ENCODE measurements around the gene ACSM2A.
"Not testable (repeated sequence)": the region's sequence is repeated elsewhere in the genome, so short reads cannot be mapped to it uniquely, and the experiment has no call there.

The ACSM2A gene

GRCh38 chr16:20424129-20424866 lies 27.0 kb upstream of the ACSM2A start:
- H3K79me2 ChIP-seq (ENCODE audit: low read length) = no peaks in the 10 kb centered on the region
- H3K4me1 ChIP-seq (ENCODE audit: low read length) = no peaks in the 10 kb centered on the region
- H3K4me3 ChIP-seq (ENCODE audit: low read length) = no peak overlapping the region
- no peak overlapping the region for H3K9ac ChIP-seq (ENCODE audit: low read length)
- H3K36me3 ChIP-seq (replicated peaks; ENCODE audit: low read depth, low read length) = no peaks in the 10 kb centered on the region
- TF ChIP-seq EZH2phosphoT487 (IDR thresholded peaks at IDR 0.05; ENCODE audit: low read depth) (no peak), CTCF (IDR thresholded peaks at IDR 0.05; ENCODE audit: low read depth, low read length) (no peak)
- H2AFZ ChIP-seq (ENCODE audit: low read depth, low read length) = no peak overlapping the region
- no peak overlapping the region for H3K27ac ChIP-seq (ENCODE audit: low read length)
- no peaks in the 10 kb centered on the region for H3K9me3 ChIP-seq (ENCODE audit: insufficient read depth, low read length)
- no peaks in the 10 kb centered on the region for H3K27me3 ChIP-seq (ENCODE audit: low read depth, low read length)
- H4K20me1 ChIP-seq (ENCODE audit: insufficient read depth, low read length) = no peaks in the 10 kb centered on the region
- H3K4me2 ChIP-seq (ENCODE audit: low read length) = no peak overlapping the region

GRCh38 chr16:20427401-20427797 lies 23.9 kb upstream of the ACSM2A start:
- not testable (repeated sequence) for H3K27ac ChIP-seq (ENCODE audit: low read length); H3K4me3 ChIP-seq (ENCODE audit: low read length); H3K27me3 ChIP-seq (ENCODE audit: low read depth, low read length); H3K9ac ChIP-seq (ENCODE audit: low read length); H3K9me3 ChIP-seq (ENCODE audit: insufficient read depth, low read length); H2AFZ ChIP-seq (ENCODE audit: low read depth, low read length); H3K79me2 ChIP-seq (ENCODE audit: low read length); H3K36me3 ChIP-seq (replicated peaks; ENCODE audit: low read depth, low read length); H4K20me1 ChIP-seq (ENCODE audit: insufficient read depth, low read length); H3K4me1 ChIP-seq (ENCODE audit: low read length); H3K4me2 ChIP-seq (ENCODE audit: low read length)

- not testable (repeated sequence) for H3K4me2 ChIP-seq (ENCODE audit: low read length); H3K27me3 ChIP-seq (ENCODE audit: low read depth, low read length); H4K20me1 ChIP-seq (ENCODE audit: insufficient read depth, low read length); H3K4me1 ChIP-seq (ENCODE audit: low read length); H3K9me3 ChIP-seq (ENCODE audit: insufficient read depth, low read length); H3K27ac ChIP-seq (ENCODE audit: low read length); H3K79me2 ChIP-seq (ENCODE audit: low read length); H2AFZ ChIP-seq (ENCODE audit: low read depth, low read length); H3K9ac ChIP-seq (ENCODE audit: low read length); H3K4me3 ChIP-seq (ENCODE audit: low read length); H3K36me3 ChIP-seq (replicated peaks; ENCODE audit: low read depth, low read length)
These were observed 21.8 kb upstream of the ACSM2A start for GRCh38 chr16:20429499-20429898.

GRCh38 chr16:20430480-20430879 lies 20.8 kb upstream of the ACSM2A start:
- not testable (repeated sequence) for H3K36me3 ChIP-seq (replicated peaks; ENCODE audit: low read depth, low read length); H3K4me1 ChIP-seq (ENCODE audit: low read length); H3K79me2 ChIP-seq (ENCODE audit: low read length); H3K9me3 ChIP-seq (ENCODE audit: insufficient read depth, low read length); H2AFZ ChIP-seq (ENCODE audit: low read depth, low read length); H4K20me1 ChIP-seq (ENCODE audit: insufficient read depth, low read length); H3K4me2 ChIP-seq (ENCODE audit: low read length); H3K4me3 ChIP-seq (ENCODE audit: low read length); H3K9ac ChIP-seq (ENCODE audit: low read length); H3K27me3 ChIP-seq (ENCODE audit: low read depth, low read length); H3K27ac ChIP-seq (ENCODE audit: low read length)

- Histone ChIP-seq H3K4me3 (ENCODE audit: low read length) (no peak overlapping the region), H4K20me1 (ENCODE audit: insufficient read depth, low read length) (no peaks in the 10 kb centered on the region)
These were observed 20.4 kb upstream of the ACSM2A start for GRCh38 chr16:20430948-20431347.

GRCh38 chr16:20438950-20439349 lies 12.4 kb upstream of the ACSM2A start:
- not testable (repeated sequence) for H3K36me3 ChIP-seq (replicated peaks; ENCODE audit: low read depth, low read length); H3K9me3 ChIP-seq (ENCODE audit: insufficient read depth, low read length); H3K27ac ChIP-seq (ENCODE audit: low read length); H3K79me2 ChIP-seq (ENCODE audit: low read length); H3K4me3 ChIP-seq (ENCODE audit: low read length); H3K9ac ChIP-seq (ENCODE audit: low read length); H3K4me1 ChIP-seq (ENCODE audit: low read length); H4K20me1 ChIP-seq (ENCODE audit: insufficient read depth, low read length); H3K27me3 ChIP-seq (ENCODE audit: low read depth, low read length); H3K4me2 ChIP-seq (ENCODE audit: low read length); H2AFZ ChIP-seq (ENCODE audit: low read depth, low read length)

More at GRCh38 chr16:20430948-20431347, 20.4 kb upstream of the ACSM2A start:
- no peaks in the 10 kb centered on the region for H3K9me3 ChIP-seq (ENCODE audit: insufficient read depth, low read length)
- H2AFZ ChIP-seq (ENCODE audit: low read depth, low read length) = no peak overlapping the region
- H3K27me3 ChIP-seq (ENCODE audit: low read depth, low read length) = no peaks in the 10 kb centered on the region
- no peak overlapping the region for H3K4me2 ChIP-seq (ENCODE audit: low read length)
- H3K36me3 ChIP-seq (replicated peaks; ENCODE audit: low read depth, low read length) = no peaks in the 10 kb centered on the region
- TF ChIP-seq CTCF (IDR thresholded peaks at IDR 0.05; ENCODE audit: low read depth, low read length) (no peak), EZH2phosphoT487 (IDR thresholded peaks at IDR 0.05; ENCODE audit: low read depth) (no peak)
- H3K79me2 ChIP-seq (ENCODE audit: low read length) = no peaks in the 10 kb centered on the region
- H3K4me1 ChIP-seq (ENCODE audit: low read length) = no peaks in the 10 kb centered on the region
- H3K27ac ChIP-seq (ENCODE audit: low read length) = no peak overlapping the region
- H3K9ac ChIP-seq (ENCODE audit: low read length) = no peak overlapping the region

GRCh38 chr16:20439820-20440231 lies 11.5 kb upstream of the ACSM2A start:
- H3K4me3 ChIP-seq (ENCODE audit: low read length); H3K27ac ChIP-seq (ENCODE audit: low read length); H3K27me3 ChIP-seq (ENCODE audit: low read depth, low read length); H3K4me2 ChIP-seq (ENCODE audit: low read length); H3K36me3 ChIP-seq (replicated peaks; ENCODE audit: low read depth, low read length); H4K20me1 ChIP-seq (ENCODE audit: insufficient read depth, low read length); H3K79me2 ChIP-seq (ENCODE audit: low read length); H3K4me1 ChIP-seq (ENCODE audit: low read length); H3K9ac ChIP-seq (ENCODE audit: low read length); H2AFZ ChIP-seq (ENCODE audit: low read depth, low read length); H3K9me3 ChIP-seq (ENCODE audit: insufficient read depth, low read length): not testable (repeated sequence)

GRCh38 chr16:20440731-20441130 lies 10.6 kb upstream of the ACSM2A start:
- H3K79me2 ChIP-seq (ENCODE audit: low read length); H4K20me1 ChIP-seq (ENCODE audit: insufficient read depth, low read length); H3K9me3 ChIP-seq (ENCODE audit: insufficient read depth, low read length); H3K4me3 ChIP-seq (ENCODE audit: low read length); H3K27ac ChIP-seq (ENCODE audit: low read length); H3K9ac ChIP-seq (ENCODE audit: low read length); H3K4me2 ChIP-seq (ENCODE audit: low read length); H3K27me3 ChIP-seq (ENCODE audit: low read depth, low read length); H2AFZ ChIP-seq (ENCODE audit: low read depth, low read length); H3K4me1 ChIP-seq (ENCODE audit: low read length); H3K36me3 ChIP-seq (replicated peaks; ENCODE audit: low read depth, low read length): not testable (repeated sequence)
